ENCODE measurements around the gene RELN.

- TF ChIP-seq CTCF (IDR thresholded peaks at IDR 0.05 in 4 of 5, conservative IDR thresholded peaks at IDR 0.05 in 1 of 5): no peak
- no peak for TF ChIP-seq POLR2A (IDR thresholded peaks at IDR 0.05)
Measured at GRCh38 chr7:104023100-104023499, 33.6 kb upstream of the RELN start.

All from gastrocnemius medialis (tissue), 4 donors.